ENCODE results near the gene LRP2.

DNA sequence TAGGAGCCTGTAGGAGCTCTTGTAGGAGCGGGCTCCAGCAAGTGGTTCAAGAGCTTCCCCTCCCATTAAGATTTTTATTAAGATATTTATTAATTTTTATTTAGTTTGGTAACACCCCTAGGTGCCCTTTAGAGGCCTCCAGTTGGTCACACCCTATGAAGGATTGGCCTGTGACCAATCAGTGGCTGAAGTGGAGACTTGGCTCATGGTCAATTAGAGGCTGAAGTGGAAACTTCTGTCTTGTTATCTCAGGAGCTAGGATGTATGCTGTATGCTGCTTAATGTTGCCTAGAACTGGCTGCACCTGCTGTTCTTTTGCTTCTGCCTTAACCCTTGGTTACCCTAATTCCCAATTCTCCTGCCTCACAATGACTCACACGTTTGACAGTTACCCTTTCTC lies 244.3 kb downstream of the LRP2 start:
- TF ChIP-seq CTCF (IDR thresholded peaks at IDR 0.05 in 4 of 5, conservative IDR thresholded peaks at IDR 0.05 in 1 of 5), result no peak
- TF ChIP-seq POLR2A (IDR thresholded peaks at IDR 0.05), result no peak
